Hepatocyte (in vitro differentiated cells): ENCODE data around the gene FGGY. TPM values are rescaled to one million over a fixed set of nuclear protein-coding genes. Genes with fewer than 3 reads are reported as not detected.
A peak's percentile ranks its signal among the peaks of the same experiment; 100 is the strongest.

ENCODE experiments used
- DNase-seq: peaks from one replicate; pipeline ENCODE4 v3.0.0-alpha.2; 2016; ENCODE audit warnings: low spot score
- H2AFZ ChIP-seq: fragments of 200-600 bp; sonication (generic); 2 replicates; pipeline ENCODE4 v1.6.0; 2016; ENCODE audit warnings: antibody characterized with exemption, mild to moderate bottlenecking
- H3K27ac ChIP-seq: fragments of 200-600 bp; sonication (generic); 2 replicates; pipeline ENCODE4 v1.5.1; 2016; ENCODE audit warnings: mild to moderate bottlenecking
- H3K27me3 ChIP-seq: fragments of 200-600 bp; sonication (generic); 2 replicates; pipeline ENCODE4 v1.6.1; 2016
- H3K36me3 ChIP-seq: fragments of 200-600 bp; sonication (generic); replicated peaks from 2 replicates; pipeline ENCODE4 v1.5.1; 2016; ENCODE audit warnings: low read depth; ENCODE audit not compliant: insufficient read depth
- H3K4me1 ChIP-seq: fragments of 200-600 bp; sonication (generic); 2 replicates; pipeline ENCODE4 v1.5.1; 2016; ENCODE audit warnings: mild to moderate bottlenecking, moderate library complexity; ENCODE audit not compliant: insufficient read depth
- H3K4me2 ChIP-seq: fragments of 200-600 bp; sonication (generic); 2 replicates; pipeline ENCODE4 v1.6.0; 2016
- H3K4me3 ChIP-seq: fragments of 200-600 bp; sonication (generic); 2 replicates; pipeline ENCODE4 v1.5.1; 2016; ENCODE audit warnings: mild to moderate bottlenecking
- H3K79me2 ChIP-seq: fragments of 200-600 bp; sonication (generic); 2 replicates; pipeline ENCODE4 v1.6.0; 2017; ENCODE audit warnings: mild to moderate bottlenecking
- H3K9me2 ChIP-seq: fragments of 200-600 bp; sonication (generic); replicated peaks from 2 replicates; pipeline ENCODE4 v1.6.0; 2017; ENCODE audit warnings: mild to moderate bottlenecking; ENCODE audit not compliant: insufficient read depth
- H3K9me3 ChIP-seq: fragments of 200-600 bp; sonication (generic); 2 replicates; pipeline ENCODE4 v1.5.1; 2016; ENCODE audit warnings: low read depth, mild to moderate bottlenecking
- H4K20me1 ChIP-seq: fragments of 200-600 bp; sonication (generic); 2 replicates; pipeline ENCODE4 v1.6.0; 2016; ENCODE audit warnings: mild to moderate bottlenecking; ENCODE audit not compliant: insufficient read depth, poor library complexity, severe bottlenecking
- EZH2 ChIP-seq: fragments of 200-600 bp; sonication (generic); IDR thresholded peaks from 2 replicates; pipeline ENCODE4 v1.6.1; 2016; ENCODE audit warnings: antibody characterized with exemption, mild to moderate bottlenecking, borderline replicate concordance
- EZH2phosphoT487 ChIP-seq: fragments of 200-600 bp; sonication (generic); IDR thresholded peaks from one replicate; pipeline ENCODE4 v1.6.1; 2018; ENCODE audit warnings: antibody characterized with exemption, mild to moderate bottlenecking, low read depth, moderate library complexity; ENCODE audit not compliant: unreplicated experiment, severe bottlenecking
- WGBS: methylation state at CpG from one replicate; pipeline ENCODE4 v1.1.6; 2016; ENCODE audit warnings: low lambda C conversion rate; ENCODE audit errors: missing lambda C conversion rate; 5-methylcytosine and 5-hydroxymethylcytosine counted together
- polyA plus RNA-seq: library from polyadenylated mRNA; unstranded; fragments of >200 nt; fragmentation: Nextera tagmentation; extraction: Ambion mirVana; gene quantifications from 2 replicates; pipeline ENCODE4 v1.2.1, GENCODE V29; 2016
- total RNA-seq: library from RNA; depleted of rRNA; stranded (reverse); fragments of >200 nt; gene quantifications from 2 replicates; pipeline ENCODE4 v1.2.3, GENCODE V29; 2014
- TF ChIP-seq, protein P1 (sequence below): fragments of 200-600 bp; sonication (generic); IDR thresholded peaks from 2 replicates; pipeline ENCODE4 v1.5.1; 2016; ENCODE audit warnings: antibody characterized with exemption, mild to moderate bottlenecking; ENCODE audit not compliant: poor library complexity

FGGY gene
- total and polyA plus RNA-seq, 2 experiments from 2014 or later, result 18.0 to 20.6 TPM

DNA sequence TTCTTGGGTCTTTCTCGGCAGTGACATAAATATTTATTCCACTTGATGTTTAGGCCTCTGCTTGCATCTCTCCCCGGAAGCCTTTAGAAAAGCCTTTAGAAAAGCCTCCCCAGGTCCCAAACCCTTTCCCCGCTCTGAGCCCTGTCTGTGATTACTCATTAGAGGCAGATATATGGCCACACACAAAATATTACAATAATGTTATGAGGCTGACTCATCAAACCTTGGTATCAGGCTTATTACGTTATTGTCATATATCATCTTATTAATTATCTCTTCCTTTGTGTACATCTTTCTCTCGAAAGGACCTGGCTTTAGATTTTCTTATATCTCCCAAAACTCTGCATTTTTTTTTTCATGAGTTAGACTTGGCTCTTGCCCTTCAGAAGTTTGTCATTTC is 69.5 kb downstream of the FGGY start:
- Histone ChIP-seq H3K9me3 (no peaks in the 10 kb centered on the region), H3K79me2 (no peaks in the 10 kb centered on the region), H3K4me3 (no peak overlapping the region), H3K4me1 (peaks cover 17% of the 10 kb centered on the region), H3K36me3 (no peaks in the 10 kb centered on the region), H3K27ac (peak overlapping the region; percentile 67), H3K9me2 (no peaks in the 10 kb centered on the region), H4K20me1 (no peaks in the 10 kb centered on the region), H3K27me3 (no peaks in the 10 kb centered on the region), H3K4me2 (no peak overlapping the region), H2AFZ (no peak overlapping the region)
- TF ChIP-seq EZH2phosphoT487, result no peak
- no peak for TF ChIP-seq EZH2
- TF ChIP-seq, protein P1, sequence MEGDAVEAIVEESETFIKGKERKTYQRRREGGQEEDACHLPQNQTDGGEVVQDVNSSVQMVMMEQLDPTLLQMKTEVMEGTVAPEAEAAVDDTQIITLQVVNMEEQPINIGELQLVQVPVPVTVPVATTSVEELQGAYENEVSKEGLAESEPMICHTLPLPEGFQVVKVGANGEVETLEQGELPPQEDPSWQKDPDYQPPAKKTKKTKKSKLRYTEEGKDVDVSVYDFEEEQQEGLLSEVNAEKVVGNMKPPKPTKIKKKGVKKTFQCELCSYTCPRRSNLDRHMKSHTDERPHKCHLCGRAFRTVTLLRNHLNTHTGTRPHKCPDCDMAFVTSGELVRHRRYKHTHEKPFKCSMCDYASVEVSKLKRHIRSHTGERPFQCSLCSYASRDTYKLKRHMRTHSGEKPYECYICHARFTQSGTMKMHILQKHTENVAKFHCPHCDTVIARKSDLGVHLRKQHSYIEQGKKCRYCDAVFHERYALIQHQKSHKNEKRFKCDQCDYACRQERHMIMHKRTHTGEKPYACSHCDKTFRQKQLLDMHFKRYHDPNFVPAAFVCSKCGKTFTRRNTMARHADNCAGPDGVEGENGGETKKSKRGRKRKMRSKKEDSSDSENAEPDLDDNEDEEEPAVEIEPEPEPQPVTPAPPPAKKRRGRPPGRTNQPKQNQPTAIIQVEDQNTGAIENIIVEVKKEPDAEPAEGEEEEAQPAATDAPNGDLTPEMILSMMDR, result no peak
- no peak for DNase-seq
- WGBS, result 73% methylated on average over 5 of the region's 5 CpGs

DNA sequence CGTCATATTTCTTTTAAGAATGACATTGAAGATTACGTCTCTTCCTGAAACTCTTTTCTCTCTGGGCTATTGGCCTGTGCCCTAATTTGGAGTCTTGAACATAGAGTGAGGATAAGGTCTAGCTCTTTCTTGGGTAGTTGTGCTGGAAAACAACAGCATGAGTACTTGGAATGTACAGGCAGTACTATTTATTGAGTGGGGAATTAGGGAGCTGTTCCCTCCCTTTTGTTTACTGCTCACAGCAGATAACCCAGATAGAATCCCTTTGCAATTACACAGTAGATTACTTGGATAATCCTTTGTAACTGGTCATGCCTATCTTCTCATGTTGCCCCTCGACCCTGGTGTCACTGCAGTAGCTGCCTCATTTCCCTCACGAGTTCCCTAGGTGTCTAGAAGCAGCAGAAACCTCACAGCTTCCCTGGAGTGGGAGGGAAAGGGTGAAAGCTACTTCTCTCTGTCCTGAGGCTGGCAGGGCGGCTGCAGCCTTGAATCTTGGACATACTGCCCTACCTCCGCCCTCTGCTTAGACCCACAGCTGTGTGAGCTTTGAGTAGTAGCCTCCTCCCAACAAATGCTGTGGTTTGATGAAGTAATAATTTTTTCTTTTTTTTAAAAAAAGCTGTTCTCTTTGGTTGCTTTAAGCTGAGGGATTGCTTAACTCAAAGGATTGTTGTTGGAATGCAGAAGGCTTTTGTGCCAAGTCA is 70.6 kb downstream of the FGGY start:
- Histone ChIP-seq H3K4me3 (no peak overlapping the region), H3K36me3 (no peaks in the 10 kb centered on the region), H2AFZ (no peak overlapping the region), H4K20me1 (no peaks in the 10 kb centered on the region), H3K79me2 (no peaks in the 10 kb centered on the region), H3K27ac (peak overlapping the region; percentile 70), H3K4me1 (peaks cover 17% of the 10 kb centered on the region), H3K9me2 (no peaks in the 10 kb centered on the region), H3K9me3 (no peaks in the 10 kb centered on the region), H3K27me3 (no peaks in the 10 kb centered on the region), H3K4me2 (no peak overlapping the region)
- TF ChIP-seq EZH2phosphoT487 (no peak), EZH2 (no peak)
- TF ChIP-seq, protein P1, result no peak
- WGBS, result 45% methylated on average over 6 of the region's 6 CpGs
- peak; percentile 58 for DNase-seq

DNA sequence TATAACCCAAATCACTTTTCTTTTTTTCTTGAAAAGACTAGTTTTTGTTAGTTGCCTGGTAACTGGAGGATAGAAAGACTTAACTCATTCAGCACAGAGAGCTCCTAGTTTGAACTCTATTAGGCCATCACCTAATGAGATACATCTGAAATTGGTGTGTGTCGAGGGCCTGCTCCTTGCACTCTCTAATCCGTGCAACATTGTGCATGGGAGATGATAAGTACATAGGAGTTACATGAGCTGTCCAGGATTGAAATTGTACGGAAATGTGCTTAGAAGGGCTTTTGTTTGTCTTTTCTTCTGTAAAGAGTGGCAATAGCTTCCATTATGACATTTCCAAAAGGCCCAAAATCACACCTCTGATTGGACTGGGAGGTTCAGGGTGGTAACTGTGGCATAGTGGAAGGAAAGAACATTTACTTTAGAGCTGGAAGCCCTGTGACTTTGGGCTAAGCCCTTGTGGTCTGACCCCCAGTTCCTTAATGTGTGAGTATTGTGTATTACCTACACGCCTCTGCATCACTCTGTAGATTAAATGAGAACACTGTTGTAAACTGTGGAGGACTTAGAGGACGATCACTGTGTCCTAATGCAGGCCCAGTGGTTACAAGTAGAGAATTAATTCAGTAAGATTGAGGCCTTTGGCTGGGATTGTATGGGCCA is 71.2 kb downstream of the FGGY start:
- no peak overlapping the region for H3K4me2 ChIP-seq
- no peaks in the 10 kb centered on the region for H3K36me3 ChIP-seq
- no peak overlapping the region for H3K4me3 ChIP-seq
- WGBS, result 64% methylated on average over 5 of the region's 5 CpGs
- H4K20me1 ChIP-seq, result no peaks in the 10 kb centered on the region
- no peak overlapping the region for H2AFZ ChIP-seq
- H3K9me3 ChIP-seq, result no peaks in the 10 kb centered on the region
- no peak for TF ChIP-seq EZH2phosphoT487
- TF ChIP-seq, protein P1, result no peak
- no peak for TF ChIP-seq EZH2
- no peaks in the 10 kb centered on the region for H3K9me2 ChIP-seq
- peak overlapping the region; percentile 70 for H3K27ac ChIP-seq
- no peaks in the 10 kb centered on the region for H3K27me3 ChIP-seq
- no peaks in the 10 kb centered on the region for H3K79me2 ChIP-seq
- peaks cover 17% of the 10 kb centered on the region for H3K4me1 ChIP-seq
- DNase-seq, result no peak
